ENCODE results near the gene PROX2. TPM values are rescaled to one million over a fixed set of nuclear protein-coding genes. Genes with fewer than 3 reads are reported as not detected.
A peak's percentile ranks its signal among the peaks of the same experiment; 100 is the strongest.

PROX2 gene
- total RNA-seq, 4 donors from 2014 or later, result not detected

- H3K4me3 ChIP-seq, result no peak overlapping the region
- TF ChIP-seq CTCF (IDR thresholded peaks at IDR 0.05), result no peak
- TF ChIP-seq POLR2A (IDR thresholded peaks at IDR 0.05), result no peak
Measured at GRCh38 chr14:74912801-74913200, 36.9 kb upstream of the PROX2 start.

GRCh38 chr14:74912111-74912510, 36.2 kb upstream of the PROX2 start:
- H3K27me3 ChIP-seq, result no peaks in the 10 kb centered on the region
- H3K4me1 ChIP-seq, result peaks cover 0 to 21% (median 2%) of the 10 kb centered on the region in 4 donors
- no peaks in the 10 kb centered on the region for H3K36me3 ChIP-seq
- TF ChIP-seq POLR2A (IDR thresholded peaks at IDR 0.05) (no peak), CTCF (IDR thresholded peaks at IDR 0.05) (no peak)
- no peak for DNase-seq
- H3K9me3 ChIP-seq, result no peaks in the 10 kb centered on the region
- no peak overlapping the region for H3K27ac ChIP-seq
- no peak overlapping the region for H3K4me3 ChIP-seq

More at GRCh38 chr14:74912801-74913200, 36.9 kb upstream of the PROX2 start:
- Histone ChIP-seq H3K36me3 (no peaks in the 10 kb centered on the region), H3K27ac (no peak overlapping the region), H3K27me3 (no peaks in the 10 kb centered on the region), H3K4me1 (peaks cover 0 to 14% (median 0%) of the 10 kb centered on the region in 4 donors), H3K9me3 (no peaks in the 10 kb centered on the region)
- no peak for DNase-seq

- Histone ChIP-seq H3K36me3 (no peaks in the 10 kb centered on the region), H3K27me3 (no peaks in the 10 kb centered on the region), H3K27ac (no peak overlapping the region), H3K9me3 (no peaks in the 10 kb centered on the region), H3K4me1 (peaks cover 0 to 25% (median 3%) of the 10 kb centered on the region in 4 donors), H3K4me3 (no peak overlapping the region)
- no peak for DNase-seq
- TF ChIP-seq POLR2A (IDR thresholded peaks at IDR 0.05), result no peak
- TF ChIP-seq CTCF (IDR thresholded peaks at IDR 0.05), result no peak
Measured at GRCh38 chr14:74911704-74912103, 35.8 kb upstream of the PROX2 start.

GRCh38 chr14:74911221-74911620, 35.3 kb upstream of the PROX2 start:
- Histone ChIP-seq H3K4me1 (peaks cover 0 to 25% (median 3%) of the 10 kb centered on the region in 4 donors), H3K27me3 (no peaks in the 10 kb centered on the region), H3K27ac (no peak overlapping the region), H3K4me3 (no peak overlapping the region), H3K36me3 (no peaks in the 10 kb centered on the region), H3K9me3 (no peaks in the 10 kb centered on the region)
- TF ChIP-seq CTCF (IDR thresholded peaks at IDR 0.05) (no peak), POLR2A (IDR thresholded peaks at IDR 0.05) (no peak)
- DNase-seq, result no peak

- H3K27me3 ChIP-seq, result no peaks in the 10 kb centered on the region
- peaks cover 0 to 32% (median 3%) of the 10 kb centered on the region in 4 donors for H3K4me1 ChIP-seq
- no peaks in the 10 kb centered on the region for H3K9me3 ChIP-seq
- peaks cover 0 to under 1% (median 0%) of the 10 kb centered on the region in 3 donors for H3K36me3 ChIP-seq
- H3K4me3 ChIP-seq, result peak overlapping the region in 2 of 4 donors; percentile 3 to 28
- no peak for TF ChIP-seq POLR2A (IDR thresholded peaks at IDR 0.05)
- no peak for TF ChIP-seq CTCF (IDR thresholded peaks at IDR 0.05)
- DNase-seq, result peak in 1 of 3 donors; percentile 66
- no peak overlapping the region for H3K27ac ChIP-seq
Measured at GRCh38 chr14:74910556-74910955, 34.6 kb upstream of the PROX2 start.

- TF ChIP-seq CTCF (IDR thresholded peaks at IDR 0.05), result no peak
- no peak for TF ChIP-seq POLR2A (IDR thresholded peaks at IDR 0.05)
- H3K4me1 ChIP-seq, result peaks cover 0 to 33% (median 3%) of the 10 kb centered on the region in 4 donors
- no peak overlapping the region for H3K27ac ChIP-seq
- no peak for DNase-seq
- H3K27me3 ChIP-seq, result no peaks in the 10 kb centered on the region
- H3K9me3 ChIP-seq, result no peaks in the 10 kb centered on the region
- H3K36me3 ChIP-seq, result peaks cover 0 to 7% (median 0%) of the 10 kb centered on the region in 3 donors
- H3K4me3 ChIP-seq, result no peak overlapping the region
Measured at GRCh38 chr14:74909911-74910310, 34.0 kb upstream of the PROX2 start.
